ENCODE measurements around the gene DNAJC8. TPM values are rescaled to one million over a fixed set of nuclear protein-coding genes. Genes with fewer than 3 reads are reported as not detected.

DNAJC8 gene
- total RNA-seq, 5 donors from 2014 or later (not counting 1 experiment from before 2014, with no cell fraction given): 61.8 to 68.0 (median 67.2) TPM

DNA sequence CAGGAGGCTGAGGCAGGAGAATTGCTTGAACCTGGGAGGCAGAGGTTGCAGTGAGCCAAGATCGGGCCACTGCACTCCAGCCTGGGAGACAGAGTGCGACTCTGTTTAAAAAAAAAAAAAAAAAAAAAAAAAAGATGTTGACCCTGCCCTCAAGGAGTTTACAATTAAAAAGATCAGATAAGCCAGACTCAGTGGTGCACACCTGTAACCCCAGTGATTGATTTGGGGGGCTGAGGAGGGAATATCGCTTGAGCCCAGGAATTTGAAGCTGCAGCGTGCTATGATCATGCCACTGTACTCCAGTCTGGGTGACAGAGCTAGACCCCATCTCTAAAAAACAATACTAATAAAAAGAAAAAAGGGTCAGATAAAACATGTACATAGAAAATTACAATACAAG is 24.9 kb upstream of the DNAJC8 start:
- ChIA-PET CTCF (interaction anchor here (0.5 to 1.8 kb wide), 5 partner anchors 9 to 748 kb away, joined by 3 to 11 read pairs (median 3); no protein-coding TSS in a partner anchor), POLR2A (interaction anchor here (0.6 to 0.7 kb wide), 2 partner anchors 63 to 250 kb away, joined by 4 read pairs; no protein-coding TSS in a partner anchor)
- Mint-ChIP-seq H3K27me3 (no peaks in the 10 kb centered on the region), H3K9me3 (no peaks in the 10 kb centered on the region), H3K27ac (peak overlapping the region in 1 of 2 donors; percentile 39), H3K36me3 (no peaks in the 10 kb centered on the region), H3K4me3 (peak overlapping the region in 1 of 3 donors; percentile 79), H3K4me1 (peaks cover 41 to 49% (median 42%) of the 10 kb centered on the region in 3 donors)
- Histone ChIP-seq H3K27me3 (replicated peaks in 1 of 2; ENCODE audit: control insufficient read depth in 2 of 2, extremely low read depth in 1 of 2, insufficient read depth in 2 of 2, low read length in 1 of 2) (peaks cover 0 to 5% of the 10 kb centered on the region in 2 experiments), H3K36me3 (ENCODE audit: control insufficient read depth in 2 of 2, extremely low read depth in 1 of 2, insufficient read depth in 1 of 2, low read length in 1 of 2) (no peaks in the 10 kb centered on the region), H3K4me3 (ENCODE audit: control insufficient read depth in 1 of 2, extremely low read depth in 1 of 2, low read length in 1 of 2) (no peak overlapping the region), H3K9me3 (no peaks in the 10 kb centered on the region), H3K4me1 (ENCODE audit: control insufficient read depth in 1 of 2, extremely low read depth in 1 of 2, insufficient read depth in 2 of 2, low read length in 2 of 2) (peaks cover 19 to 60% of the 10 kb centered on the region in 2 experiments), H3K27ac (ENCODE audit: low read length) (no peak overlapping the region)
- no CpG with 5 or more reads among the region's 4 CpGs for WGBS (ENCODE audit: insufficient coverage)
- ATAC-seq (replicated peaks in 1 of 4) (no peak), DNase-seq (no peak)

DNA sequence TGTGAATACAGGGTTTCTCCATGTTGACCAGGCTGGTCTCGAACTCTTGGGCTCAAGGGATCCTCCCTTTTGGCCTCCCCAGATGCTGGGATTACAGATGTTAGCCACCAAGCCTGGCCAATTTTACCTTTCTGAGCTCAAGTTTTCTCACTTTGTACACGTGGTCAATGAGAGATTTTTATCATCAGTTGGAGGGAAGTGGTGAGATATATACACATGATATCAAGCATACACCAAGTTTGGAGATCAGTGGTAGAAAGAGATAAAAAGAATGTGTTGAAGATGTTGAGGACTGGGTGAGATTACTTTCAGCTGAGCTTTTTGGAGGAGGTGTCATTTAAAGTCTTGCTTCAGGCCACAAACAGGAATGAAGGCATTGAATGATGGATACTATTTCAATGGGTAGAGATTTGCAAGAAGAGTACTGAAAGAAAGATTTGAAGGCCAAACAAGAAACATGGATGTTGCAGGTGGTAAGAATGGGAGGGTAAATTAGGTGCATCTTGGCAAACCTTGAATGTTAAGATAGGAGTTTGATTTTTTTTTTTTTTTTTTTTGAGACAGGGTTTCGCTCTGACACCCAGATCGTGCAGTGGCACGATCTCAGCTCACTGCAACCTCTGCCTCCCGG is 23.5 kb upstream of the DNAJC8 start:
- peaks cover 39 to 47% (median 40%) of the 10 kb centered on the region in 3 donors for H3K4me1 Mint-ChIP-seq

DNA sequence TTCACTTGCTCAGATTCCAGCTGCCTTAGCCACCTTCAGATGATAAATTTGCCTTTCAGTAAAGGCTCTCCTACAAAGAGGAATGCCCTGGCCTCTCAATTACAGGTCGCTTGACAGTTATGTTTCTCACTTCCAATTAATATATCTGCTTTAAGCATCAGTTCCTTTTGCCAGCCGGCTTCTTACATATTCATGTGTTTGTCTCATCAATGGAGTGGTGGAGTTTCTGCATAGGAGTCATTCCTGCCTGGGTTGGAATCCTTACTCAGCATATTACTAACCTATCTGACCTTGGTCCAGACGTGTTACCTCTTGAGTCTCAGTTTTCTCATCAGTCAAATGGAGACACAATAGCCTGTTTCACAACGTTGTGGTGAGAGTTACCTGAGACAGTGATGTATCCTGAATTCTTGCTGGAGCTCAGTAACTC is 17.1 kb upstream of the DNAJC8 start:
- no peaks in the 10 kb centered on the region for H3K27me3 ChIP-seq (replicated peaks in 1 of 2; ENCODE audit: control insufficient read depth in 2 of 2, extremely low read depth in 1 of 2, insufficient read depth in 2 of 2, low read length in 1 of 2)
- WGBS (ENCODE audit: insufficient coverage): 83% methylated on average over 2 of the region's 4 CpGs
- no peaks in the 10 kb centered on the region for H3K36me3 ChIP-seq (ENCODE audit: control insufficient read depth in 2 of 2, extremely low read depth in 1 of 2, insufficient read depth in 1 of 2, low read length in 1 of 2)
- peaks cover 32 to 33% of the 10 kb centered on the region in 2 experiments for H3K4me1 ChIP-seq (ENCODE audit: control insufficient read depth in 1 of 2, extremely low read depth in 1 of 2, insufficient read depth in 2 of 2, low read length in 2 of 2)
- H3K4me3 ChIP-seq (ENCODE audit: control insufficient read depth in 1 of 2, extremely low read depth in 1 of 2, low read length in 1 of 2): no peak overlapping the region
- no peaks in the 10 kb centered on the region for H3K9me3 Mint-ChIP-seq
- ATAC-seq (replicated peaks in 1 of 4) (no peak), DNase-seq (no peak)
- H3K9me3 ChIP-seq: no peaks in the 10 kb centered on the region
- ChIA-PET POLR2A (no interaction called here), CTCF (interaction anchor here in 1 of 2 donors (0.6 to 2.7 kb wide), 4 partner anchors 8 to 256 kb away, joined by 6 to 20 read pairs (median 10); partner anchors contain the start of genes ATP5IF1 and RCC1)
- peaks cover 29 to 39% (median 37%) of the 10 kb centered on the region in 3 donors for H3K4me1 Mint-ChIP-seq
- H3K4me3 Mint-ChIP-seq: no peak overlapping the region
- no peaks in the 10 kb centered on the region for H3K36me3 Mint-ChIP-seq
- H3K27ac ChIP-seq (ENCODE audit: low read length): no peak overlapping the region
- H3K27me3 Mint-ChIP-seq: no peaks in the 10 kb centered on the region
- H3K27ac Mint-ChIP-seq: peak overlapping the region in 1 of 2 donors; percentile 66

More for the DNA sequence above, 23.5 kb upstream of the DNAJC8 start:
- Histone ChIP-seq H3K27me3 (replicated peaks in 1 of 2; ENCODE audit: control insufficient read depth in 2 of 2, extremely low read depth in 1 of 2, insufficient read depth in 2 of 2, low read length in 1 of 2) (peaks cover 0 to 5% of the 10 kb centered on the region in 2 experiments), H3K27ac (ENCODE audit: low read length) (peak overlapping the region; percentile 52), H3K9me3 (no peaks in the 10 kb centered on the region), H3K36me3 (ENCODE audit: control insufficient read depth in 2 of 2, extremely low read depth in 1 of 2, insufficient read depth in 1 of 2, low read length in 1 of 2) (no peaks in the 10 kb centered on the region), H3K4me1 (ENCODE audit: control insufficient read depth in 1 of 2, extremely low read depth in 1 of 2, insufficient read depth in 2 of 2, low read length in 2 of 2) (peaks cover 19 to 54% of the 10 kb centered on the region in 2 experiments), H3K4me3 (ENCODE audit: control insufficient read depth in 1 of 2, extremely low read depth in 1 of 2, low read length in 1 of 2) (no peak overlapping the region)
- whole genome bisulfite sequencing (ENCODE audit: insufficient coverage): 50% methylated on average over 1 of the region's 6 CpGs
- Mint-ChIP-seq H3K4me3 (peak overlapping the region; percentile 37 to 60 (median 42)), H3K27me3 (no peaks in the 10 kb centered on the region), H3K36me3 (no peaks in the 10 kb centered on the region), H3K27ac (peak overlapping the region; percentile 88), H3K9me3 (no peaks in the 10 kb centered on the region)
- ATAC-seq (replicated peaks in 1 of 4) (peak; percentile 10 to 42 (median 24)), DNase-seq (peak in 2 of 35 experiments; percentile 18 to 72)
- CTCF ChIA-PET: interaction anchor here in 1 of 2 donors (0.6 to 1.3 kb wide), 7 partner anchors 9 to 480 kb away, joined by 3 to 9 read pairs (median 4); partner anchors contain the start of genes GMEB1 and YTHDF2
- POLR2A ChIA-PET: interaction anchor here (0.5 to 1.7 kb wide), 4 partner anchors 8 to 33 kb away, joined by 3 to 17 read pairs (median 6); no protein-coding TSS in a partner anchor

DNA sequence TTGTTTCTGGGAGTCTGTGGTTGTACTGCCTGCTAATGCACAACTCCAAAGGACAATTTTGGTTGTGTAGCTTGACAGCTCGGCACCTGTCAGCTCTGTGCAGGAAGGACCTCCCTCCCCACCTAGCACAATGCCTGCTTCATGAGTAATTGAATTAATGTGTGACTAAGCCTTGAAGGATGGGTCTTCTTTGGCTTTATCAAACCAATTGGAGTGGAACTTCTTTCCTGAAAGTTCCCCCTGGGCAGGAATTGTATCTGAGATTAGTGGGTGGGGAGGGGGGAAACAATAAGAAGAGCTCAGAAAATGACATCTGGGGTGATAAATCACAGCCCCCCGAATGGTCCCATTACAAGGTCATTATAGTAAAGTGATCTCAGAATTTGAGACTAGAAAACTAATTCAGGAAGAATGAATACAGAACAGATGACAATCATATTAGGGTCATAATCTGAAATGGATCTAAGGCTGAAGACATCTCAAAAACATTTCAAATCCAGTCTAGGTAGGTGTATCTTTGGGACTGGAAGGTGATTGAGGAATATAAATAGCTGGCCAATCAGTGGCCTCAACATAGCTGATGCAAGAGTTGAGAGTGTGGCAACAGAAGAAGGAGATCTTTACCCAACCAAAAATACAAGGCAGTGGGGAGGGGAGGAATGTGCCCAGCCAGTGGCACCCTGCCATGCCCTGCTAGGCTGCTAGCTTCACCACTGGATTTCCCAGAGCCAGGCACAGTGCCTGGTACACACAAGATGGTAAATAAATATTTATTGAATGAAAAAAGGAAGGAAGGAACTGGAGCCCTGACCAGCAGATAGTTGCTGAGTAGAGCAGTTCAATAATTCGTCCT is 16.4 kb upstream of the DNAJC8 start:
- ChIA-PET POLR2A (interaction anchor here in 1 of 2 donors (0.8 to 1.4 kb wide), 4 partner anchors 15 to 256 kb away, joined by 3 to 19 read pairs (median 4); partner anchors contain the start of gene MED18), CTCF (interaction anchor here (0.6 to 2.7 kb wide), 36 partner anchors 9 to 1125 kb away, joined by 3 to 20 read pairs (median 4); partner anchors contain the start of genes ATP5IF1 (in 1 of the 2), MED18 (in 1 of the 2), PHACTR4 (in 1 of the 2) and RCC1 (in 1 of the 2))
- Mint-ChIP-seq H3K36me3 (no peaks in the 10 kb centered on the region), H3K27me3 (no peaks in the 10 kb centered on the region), H3K27ac (peak overlapping the region; percentile 88 to 94), H3K9me3 (no peaks in the 10 kb centered on the region), H3K4me3 (peak overlapping the region; percentile 65 to 93 (median 83)), H3K4me1 (peaks cover 36 to 45% (median 44%) of the 10 kb centered on the region in 3 donors)
- Histone ChIP-seq H3K4me1 (ENCODE audit: control insufficient read depth in 1 of 2, extremely low read depth in 1 of 2, insufficient read depth in 2 of 2, low read length in 2 of 2) (peaks cover 38 to 39% of the 10 kb centered on the region in 2 experiments), H3K36me3 (ENCODE audit: control insufficient read depth in 2 of 2, extremely low read depth in 1 of 2, insufficient read depth in 1 of 2, low read length in 1 of 2) (no peaks in the 10 kb centered on the region), H3K27ac (ENCODE audit: low read length) (peak overlapping the region; percentile 95), H3K4me3 (ENCODE audit: control insufficient read depth in 1 of 2, extremely low read depth in 1 of 2, low read length in 1 of 2) (peak overlapping the region; percentile 2 to 7), H3K27me3 (replicated peaks in 1 of 2; ENCODE audit: control insufficient read depth in 2 of 2, extremely low read depth in 1 of 2, insufficient read depth in 2 of 2, low read length in 1 of 2) (no peaks in the 10 kb centered on the region), H3K9me3 (no peaks in the 10 kb centered on the region)
- DNase-seq (peak in 5 of 35 experiments; percentile 24 to 49 (median 28)), ATAC-seq (replicated peaks in 1 of 4) (peak in 1 of 4 experiments; percentile 17)
- 60% methylated on average over 1 of the region's 3 CpGs for WGBS (ENCODE audit: insufficient coverage)

DNA sequence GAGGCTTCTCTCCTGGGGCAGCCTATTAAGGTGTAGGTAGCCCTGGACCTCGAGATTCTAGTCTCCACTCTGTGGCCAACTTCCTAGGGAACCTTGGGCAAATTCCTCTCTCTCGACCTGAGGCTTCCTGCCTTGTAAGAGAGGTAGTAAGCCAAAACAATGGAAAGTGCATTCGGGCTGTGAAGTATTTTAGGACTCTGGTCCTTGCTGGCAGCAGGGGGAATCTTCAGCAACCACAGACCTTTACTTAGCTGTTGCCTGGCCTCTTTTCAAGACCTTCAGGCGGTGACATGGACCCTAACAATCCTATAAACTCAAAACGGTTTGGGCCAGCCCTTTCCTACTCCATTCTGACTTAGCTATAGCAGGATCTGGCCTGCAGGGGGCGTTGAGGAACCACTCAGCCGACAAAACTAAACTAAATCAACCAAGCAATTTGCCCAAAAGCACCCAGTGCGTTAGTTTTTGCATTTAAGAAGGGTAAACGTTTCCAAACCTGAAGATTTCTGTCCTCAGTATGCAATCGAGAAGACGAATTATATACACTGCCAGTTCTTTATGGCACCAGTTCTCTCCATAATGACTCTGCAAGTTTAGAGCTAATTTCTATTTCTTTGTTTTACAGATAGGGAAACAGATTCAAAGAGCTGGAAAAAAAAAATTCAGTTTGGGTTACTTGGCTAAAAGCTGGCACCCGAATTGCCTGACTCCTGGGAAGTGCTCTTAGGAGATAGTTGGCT is 15.6 kb upstream of the DNAJC8 start:
- DNase-seq (peak; percentile 62 to 90 (median 79)), ATAC-seq (replicated peaks in 1 of 4) (peak in 3 of 4 experiments; percentile 31 to 41 (median 39))
- POLR2A ChIA-PET: interaction anchor here in 1 of 2 donors (0.5 to 1.4 kb wide), 5 partner anchors 16 to 257 kb away, joined by 3 to 19 read pairs (median 3); partner anchors contain the start of gene MED18
- no peaks in the 10 kb centered on the region for H3K36me3 ChIP-seq (ENCODE audit: control insufficient read depth in 2 of 2, extremely low read depth in 1 of 2, insufficient read depth in 1 of 2, low read length in 1 of 2)
- H3K27me3 ChIP-seq (replicated peaks in 1 of 2; ENCODE audit: control insufficient read depth in 2 of 2, extremely low read depth in 1 of 2, insufficient read depth in 2 of 2, low read length in 1 of 2): no peaks in the 10 kb centered on the region
- CTCF ChIA-PET: interaction anchor here (0.6 to 2.7 kb wide), 40 partner anchors 8 to 1125 kb away, joined by 3 to 20 read pairs (median 4); partner anchors contain the start of genes ATP5IF1 (in 1 of the 2), MED18 (in 1 of the 2), PHACTR4 (in 1 of the 2) and RCC1 (in 1 of the 2)
- peak overlapping the region; percentile 2 to 7 for H3K4me3 ChIP-seq (ENCODE audit: control insufficient read depth in 1 of 2, extremely low read depth in 1 of 2, low read length in 1 of 2)
- H3K4me3 Mint-ChIP-seq: peak overlapping the region; percentile 65 to 93 (median 83)
- H3K9me3 Mint-ChIP-seq: no peaks in the 10 kb centered on the region
- H3K9me3 ChIP-seq: no peaks in the 10 kb centered on the region
- H3K4me1 ChIP-seq (ENCODE audit: control insufficient read depth in 1 of 2, extremely low read depth in 1 of 2, insufficient read depth in 2 of 2, low read length in 2 of 2): peaks cover 43 to 47% of the 10 kb centered on the region in 2 experiments
- no peaks in the 10 kb centered on the region for H3K36me3 Mint-ChIP-seq
- H3K27me3 Mint-ChIP-seq: no peaks in the 10 kb centered on the region
- peak overlapping the region; percentile 88 to 94 for H3K27ac Mint-ChIP-seq
- 0% methylated on average over 5 of the region's 12 CpGs for WGBS (ENCODE audit: insufficient coverage)
- peak overlapping the region; percentile 95 for H3K27ac ChIP-seq (ENCODE audit: low read length)
- H3K4me1 Mint-ChIP-seq: peaks cover 44 to 53% (median 51%) of the 10 kb centered on the region in 3 donors

All from T-cell (primary cell).